ENCODE data around the gene NCS1.
"Not testable (repeated sequence)": the region's sequence is repeated elsewhere in the genome, so short reads cannot be mapped to it uniquely, and the experiment has no call there.

Gene NCS1

DNA sequence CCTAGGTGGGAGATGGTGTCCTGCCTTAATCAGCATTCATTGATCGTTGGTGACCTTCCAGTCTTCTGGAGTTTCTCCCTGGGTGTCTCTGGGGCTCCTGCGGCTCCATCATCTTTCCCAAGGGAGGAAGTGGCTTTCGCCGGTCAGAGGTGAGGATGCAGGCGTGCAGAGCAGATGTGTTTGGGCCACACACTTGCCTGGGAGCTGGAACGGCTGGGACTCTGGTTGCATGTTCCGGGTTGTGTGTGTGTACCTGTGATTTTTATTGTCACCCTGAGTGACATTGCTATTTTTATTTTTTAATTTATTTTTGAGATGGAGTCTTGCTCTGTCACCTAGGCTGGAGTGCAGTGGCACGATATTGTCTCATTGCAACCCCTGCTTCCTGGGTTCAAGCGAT, 103.0 kb downstream of the NCS1 start:
- H3K4me2 ChIP-seq (ENCODE audit: low read depth, low read length, poor library complexity, severe bottlenecking), result no peak overlapping the region
- H3K4me1 ChIP-seq (ENCODE audit: insufficient read depth, low read length, poor library complexity, severe bottlenecking), result no peaks in the 10 kb centered on the region
- no peak overlapping the region for H2AFZ ChIP-seq (ENCODE audit: low read length)
- H3F3A ChIP-seq (ENCODE audit: low read depth), result no peaks in the 10 kb centered on the region
- no peaks in the 10 kb centered on the region for H3K9me3 ChIP-seq (ENCODE audit: insufficient read depth, low read depth, low read length)
- no peaks in the 10 kb centered on the region for H4K20me1 ChIP-seq (ENCODE audit: insufficient read depth, low read length, poor library complexity, severe bottlenecking)
- H3K4me3 ChIP-seq (ENCODE audit: low read length, poor library complexity, severe bottlenecking), result no peak overlapping the region
- H3K9me2 ChIP-seq (replicated peaks; ENCODE audit: low read depth, low read length), result no peaks in the 10 kb centered on the region
- no peak for TF ChIP-seq EZH2phosphoT487 (IDR thresholded peaks at IDR 0.05; ENCODE audit: borderline replicate concordance)
- TF ChIP-seq, protein P1, sequence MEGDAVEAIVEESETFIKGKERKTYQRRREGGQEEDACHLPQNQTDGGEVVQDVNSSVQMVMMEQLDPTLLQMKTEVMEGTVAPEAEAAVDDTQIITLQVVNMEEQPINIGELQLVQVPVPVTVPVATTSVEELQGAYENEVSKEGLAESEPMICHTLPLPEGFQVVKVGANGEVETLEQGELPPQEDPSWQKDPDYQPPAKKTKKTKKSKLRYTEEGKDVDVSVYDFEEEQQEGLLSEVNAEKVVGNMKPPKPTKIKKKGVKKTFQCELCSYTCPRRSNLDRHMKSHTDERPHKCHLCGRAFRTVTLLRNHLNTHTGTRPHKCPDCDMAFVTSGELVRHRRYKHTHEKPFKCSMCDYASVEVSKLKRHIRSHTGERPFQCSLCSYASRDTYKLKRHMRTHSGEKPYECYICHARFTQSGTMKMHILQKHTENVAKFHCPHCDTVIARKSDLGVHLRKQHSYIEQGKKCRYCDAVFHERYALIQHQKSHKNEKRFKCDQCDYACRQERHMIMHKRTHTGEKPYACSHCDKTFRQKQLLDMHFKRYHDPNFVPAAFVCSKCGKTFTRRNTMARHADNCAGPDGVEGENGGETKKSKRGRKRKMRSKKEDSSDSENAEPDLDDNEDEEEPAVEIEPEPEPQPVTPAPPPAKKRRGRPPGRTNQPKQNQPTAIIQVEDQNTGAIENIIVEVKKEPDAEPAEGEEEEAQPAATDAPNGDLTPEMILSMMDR (conservative IDR thresholded peaks at IDR 0.05; ENCODE audit: low read length), result no peak
- no peaks in the 10 kb centered on the region for H3K79me2 ChIP-seq (ENCODE audit: insufficient read depth, low read length)
- no peaks in the 10 kb centered on the region for H3K27me3 ChIP-seq (ENCODE audit: insufficient read depth, low read length, poor library complexity, severe bottlenecking)
- no peaks in the 10 kb centered on the region for H3K36me3 ChIP-seq (ENCODE audit: insufficient read depth, low read length)
- no peak overlapping the region for H3K9ac ChIP-seq (ENCODE audit: low read depth, low read length, poor library complexity, severe bottlenecking)

GRCh38 chr9:130276121-130276520, 103.9 kb downstream of the NCS1 start:
- no peaks in the 10 kb centered on the region for H3K9me2 ChIP-seq (replicated peaks; ENCODE audit: low read depth, low read length)
- H3K4me1 ChIP-seq (ENCODE audit: insufficient read depth, low read length, poor library complexity, severe bottlenecking), result no peaks in the 10 kb centered on the region
- H3K27me3 ChIP-seq (ENCODE audit: insufficient read depth, low read length, poor library complexity, severe bottlenecking), result no peaks in the 10 kb centered on the region
- no peaks in the 10 kb centered on the region for H3K79me2 ChIP-seq (ENCODE audit: insufficient read depth, low read length)
- H3K9me3 ChIP-seq (ENCODE audit: insufficient read depth, low read depth, low read length), result no peaks in the 10 kb centered on the region
- no peak overlapping the region for H3K4me3 ChIP-seq (ENCODE audit: low read length, poor library complexity, severe bottlenecking)
- H3K9ac ChIP-seq (ENCODE audit: low read depth, low read length, poor library complexity, severe bottlenecking), result no peak overlapping the region
- no peaks in the 10 kb centered on the region for H3K36me3 ChIP-seq (ENCODE audit: insufficient read depth, low read length)
- no peaks in the 10 kb centered on the region for H4K20me1 ChIP-seq (ENCODE audit: insufficient read depth, low read length, poor library complexity, severe bottlenecking)
- H2AFZ ChIP-seq (ENCODE audit: low read length), result no peak overlapping the region
- H3K4me2 ChIP-seq (ENCODE audit: low read depth, low read length, poor library complexity, severe bottlenecking), result no peak overlapping the region
- TF ChIP-seq, protein P1 (conservative IDR thresholded peaks at IDR 0.05; ENCODE audit: low read length), result no peak
- no peak for TF ChIP-seq EZH2phosphoT487 (IDR thresholded peaks at IDR 0.05; ENCODE audit: borderline replicate concordance)
- no peaks in the 10 kb centered on the region for H3F3A ChIP-seq (ENCODE audit: low read depth)

GRCh38 chr9:130276955-130277354, 104.8 kb downstream of the NCS1 start:
- TF ChIP-seq, protein P1 (conservative IDR thresholded peaks at IDR 0.05; ENCODE audit: low read length), result no peak
- TF ChIP-seq EZH2phosphoT487 (IDR thresholded peaks at IDR 0.05; ENCODE audit: borderline replicate concordance), result no peak
- H3K79me2 ChIP-seq (ENCODE audit: insufficient read depth, low read length), result no peaks in the 10 kb centered on the region
- H3K36me3 ChIP-seq (ENCODE audit: insufficient read depth, low read length), result no peaks in the 10 kb centered on the region
- no peaks in the 10 kb centered on the region for H3F3A ChIP-seq (ENCODE audit: low read depth)
- no peak overlapping the region for H3K4me3 ChIP-seq (ENCODE audit: low read length, poor library complexity, severe bottlenecking)
- H3K4me2 ChIP-seq (ENCODE audit: low read depth, low read length, poor library complexity, severe bottlenecking), result no peak overlapping the region
- no peaks in the 10 kb centered on the region for H4K20me1 ChIP-seq (ENCODE audit: insufficient read depth, low read length, poor library complexity, severe bottlenecking)
- no peak overlapping the region for H2AFZ ChIP-seq (ENCODE audit: low read length)
- H3K9me3 ChIP-seq (ENCODE audit: insufficient read depth, low read depth, low read length), result no peaks in the 10 kb centered on the region
- H3K27me3 ChIP-seq (ENCODE audit: insufficient read depth, low read length, poor library complexity, severe bottlenecking), result no peaks in the 10 kb centered on the region
- H3K9me2 ChIP-seq (replicated peaks; ENCODE audit: low read depth, low read length), result no peaks in the 10 kb centered on the region
- no peak overlapping the region for H3K9ac ChIP-seq (ENCODE audit: low read depth, low read length, poor library complexity, severe bottlenecking)
- no peaks in the 10 kb centered on the region for H3K4me1 ChIP-seq (ENCODE audit: insufficient read depth, low read length, poor library complexity, severe bottlenecking)

GRCh38 chr9:130277525-130277924, 105.3 kb downstream of the NCS1 start:
- H3K4me1 ChIP-seq (ENCODE audit: insufficient read depth, low read length, poor library complexity, severe bottlenecking); H2AFZ ChIP-seq (ENCODE audit: low read length); H4K20me1 ChIP-seq (ENCODE audit: insufficient read depth, low read length, poor library complexity, severe bottlenecking); H3K27me3 ChIP-seq (ENCODE audit: insufficient read depth, low read length, poor library complexity, severe bottlenecking); H3K9ac ChIP-seq (ENCODE audit: low read depth, low read length, poor library complexity, severe bottlenecking); H3F3A ChIP-seq (ENCODE audit: low read depth); H3K79me2 ChIP-seq (ENCODE audit: insufficient read depth, low read length); H3K4me2 ChIP-seq (ENCODE audit: low read depth, low read length, poor library complexity, severe bottlenecking); H3K36me3 ChIP-seq (ENCODE audit: insufficient read depth, low read length); H3K4me3 ChIP-seq (ENCODE audit: low read length, poor library complexity, severe bottlenecking); H3K9me2 ChIP-seq (replicated peaks; ENCODE audit: low read depth, low read length); H3K9me3 ChIP-seq (ENCODE audit: insufficient read depth, low read depth, low read length): not testable (repeated sequence)

All from Loucy (cell line).